HTR-8/SVneo (cell line): ENCODE measurements around the gene HDAC4.

Experiments used
- DNase-seq: peaks from one replicate; pipeline ENCODE4 v3.0.0; 2011; ENCODE audit warnings: low spot score, mixed read lengths; ENCODE audit not compliant: insufficient read length
- FAIRE-seq: peaks from 2 replicates; lab custom pipeline; 2011; peaks lifted over from hg19 to GRCh38; lab: Jason Lieb, UNC

HDAC4 gene

DNA sequence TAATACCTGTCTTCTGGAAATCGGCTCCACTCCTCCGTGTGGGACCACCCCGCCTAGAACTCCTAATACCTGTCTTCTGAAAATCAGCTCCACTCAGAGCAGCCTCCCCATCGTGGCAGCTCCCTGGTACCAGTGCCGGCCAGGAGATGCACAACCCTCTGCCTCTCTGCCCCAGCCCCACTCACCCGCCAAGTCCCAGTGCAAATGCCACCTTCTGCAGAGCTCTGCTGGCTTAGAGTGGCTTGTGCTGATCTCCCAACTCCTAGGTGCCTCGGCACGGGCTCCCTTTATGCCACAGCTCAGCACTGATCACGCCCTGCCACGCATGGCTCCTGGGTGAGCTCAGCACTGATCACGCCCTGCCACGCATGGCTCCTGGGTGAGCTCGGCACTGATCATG lies 258.5 kb downstream of the HDAC4 start:
- no peak for FAIRE-seq

DNA sequence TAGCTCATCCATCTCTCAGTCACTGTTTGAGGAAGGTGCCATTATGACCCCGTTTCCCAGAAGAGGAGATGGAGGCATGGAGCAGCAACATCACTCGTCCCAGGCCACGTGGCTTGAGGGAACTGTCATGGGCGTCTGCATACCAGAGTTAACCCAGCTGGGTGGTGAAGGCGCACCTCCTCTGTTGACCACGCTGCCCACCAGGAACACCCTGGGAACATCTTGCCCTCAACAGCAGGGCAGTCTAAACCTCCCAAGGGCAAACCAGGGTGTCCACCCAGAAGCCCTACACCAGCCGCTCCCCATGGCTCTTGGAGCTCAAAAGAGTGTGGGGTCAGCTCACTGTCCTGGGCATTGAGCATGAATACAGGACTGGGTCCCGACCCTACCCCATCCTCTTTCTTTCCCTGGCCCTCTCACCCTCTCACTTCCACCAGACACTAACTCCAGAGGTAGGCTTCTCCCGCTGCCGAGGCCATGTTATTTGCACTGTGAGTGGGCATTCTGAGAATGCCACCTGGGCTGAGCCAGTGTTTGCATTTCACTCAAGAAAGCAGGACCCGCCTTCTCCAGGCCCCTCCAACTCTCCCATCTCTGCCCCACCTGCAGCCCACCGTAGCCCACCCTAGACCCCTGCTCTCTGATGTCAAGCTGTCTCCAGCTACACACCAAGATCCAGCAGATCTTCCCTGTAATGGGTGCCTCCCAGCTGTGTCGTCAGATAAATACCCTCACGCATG lies 259.6 kb downstream of the HDAC4 start:
- FAIRE-seq, result no peak
- DNase-seq, result no peak

More for the DNA sequence above, 258.5 kb downstream of the HDAC4 start:
- no peak for DNase-seq

GRCh38 chr2:239140346-239141020 lies 260.3 kb downstream of the HDAC4 start:
- FAIRE-seq (no peak), DNase-seq (no peak)

- no peak for DNase-seq
- FAIRE-seq, result no peak
These were observed 261.3 kb downstream of the HDAC4 start for GRCh38 chr2:239139566-239139965.

- FAIRE-seq (no peak), DNase-seq (no peak)
These were observed 261.7 kb downstream of the HDAC4 start for GRCh38 chr2:239139101-239139500.

DNA sequence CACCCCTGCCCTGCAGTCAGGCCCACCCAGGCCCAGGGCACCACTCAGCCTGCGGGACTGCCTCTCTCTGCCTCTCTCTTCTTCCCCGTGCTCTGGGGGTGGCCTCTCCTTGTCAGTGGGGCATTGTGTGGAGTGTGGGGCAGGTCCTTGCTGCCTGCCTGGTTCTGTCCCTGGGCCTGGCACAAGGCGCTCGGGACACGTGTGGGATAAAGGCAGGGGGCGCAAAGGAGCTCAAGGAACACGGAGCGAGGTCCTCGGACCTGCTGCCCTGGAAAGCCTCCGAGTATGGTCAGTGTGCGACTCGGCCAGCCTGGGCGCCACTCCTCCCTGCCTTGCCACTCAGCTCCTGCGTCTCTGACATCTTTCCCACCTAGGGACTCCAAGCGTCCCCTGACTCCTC lies 262.2 kb downstream of the HDAC4 start:
- FAIRE-seq (no peak), DNase-seq (no peak)

DNA sequence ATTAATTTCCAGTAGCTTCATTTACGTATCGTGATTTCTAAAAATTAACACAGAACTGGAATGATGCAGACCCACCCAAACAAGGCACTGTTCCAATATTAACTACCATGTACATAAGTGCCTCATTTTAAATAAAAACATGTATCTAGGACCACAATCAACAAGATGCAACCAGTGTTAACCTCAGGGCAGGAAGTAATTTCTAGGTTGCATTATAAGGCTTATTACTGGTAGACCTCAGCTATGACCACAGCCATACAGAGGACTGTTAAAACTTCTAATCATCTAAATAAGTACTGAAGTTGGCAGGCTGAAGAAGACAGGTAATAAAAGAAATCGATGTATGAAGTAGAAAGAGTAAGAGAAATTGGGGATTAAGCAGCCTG lies 262.9 kb downstream of the HDAC4 start:
- FAIRE-seq, result no peak

DNA sequence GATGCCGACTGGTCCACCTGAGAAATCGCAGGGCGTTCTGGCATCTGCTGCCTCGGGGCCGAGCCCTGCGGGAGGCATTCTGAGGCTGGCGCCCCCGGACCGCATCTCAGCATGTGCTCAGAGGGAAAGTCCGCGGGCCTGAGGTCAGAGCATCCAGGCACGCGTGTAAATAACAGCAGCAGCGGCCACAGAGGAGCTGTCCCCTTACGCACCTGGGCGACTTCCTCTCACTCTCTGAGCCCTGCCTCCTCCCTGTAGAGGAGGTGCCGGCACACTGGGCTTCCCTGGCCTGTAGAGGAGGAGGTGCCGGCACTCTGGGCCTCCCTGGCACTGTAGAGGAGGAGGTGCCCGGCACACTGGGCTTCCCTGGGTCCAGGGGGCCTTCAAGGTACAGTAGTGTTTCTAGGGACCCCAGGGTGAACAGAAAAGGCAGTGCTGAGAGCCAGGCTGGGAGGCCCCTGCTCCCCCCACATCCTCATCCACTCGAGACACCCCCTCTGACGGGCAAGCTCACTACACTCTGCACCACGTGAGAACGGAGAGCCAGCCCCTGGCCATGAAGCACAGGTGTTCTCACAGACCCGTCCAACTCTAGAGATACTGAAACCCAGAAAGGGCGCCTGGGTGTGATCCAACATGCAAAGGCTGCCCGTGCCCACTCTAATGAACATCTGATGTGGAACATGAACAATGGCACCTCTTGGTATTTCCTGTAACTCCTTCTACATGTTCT lies 263.5 kb downstream of the HDAC4 start:
- no peak for DNase-seq
- FAIRE-seq, result no peak

More for the DNA sequence above, 262.9 kb downstream of the HDAC4 start:
- no peak for DNase-seq

- FAIRE-seq (no peak), DNase-seq (no peak)
These were observed 264.1 kb downstream of the HDAC4 start for GRCh38 chr2:239136762-239137161.

DNA sequence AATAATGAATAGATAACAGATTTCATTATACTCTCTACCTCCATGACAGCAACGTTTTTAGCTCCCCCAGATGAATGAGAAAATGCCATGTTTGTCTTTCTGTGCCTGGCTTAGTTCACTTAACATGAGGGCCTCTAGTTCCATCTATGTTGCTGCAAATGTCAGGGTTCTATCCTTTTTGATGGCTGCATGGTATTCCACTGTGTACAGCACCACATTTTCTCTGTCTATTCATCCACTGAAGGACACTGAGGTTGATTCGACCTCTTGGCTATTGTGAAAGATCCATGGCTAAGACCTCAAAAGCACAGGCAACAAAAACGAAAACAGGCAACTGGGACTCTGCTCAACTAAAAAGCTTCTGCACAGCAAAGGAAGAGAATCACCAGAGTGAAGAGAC lies 264.6 kb downstream of the HDAC4 start:
- FAIRE-seq (no peak), DNase-seq (no peak)

DNA sequence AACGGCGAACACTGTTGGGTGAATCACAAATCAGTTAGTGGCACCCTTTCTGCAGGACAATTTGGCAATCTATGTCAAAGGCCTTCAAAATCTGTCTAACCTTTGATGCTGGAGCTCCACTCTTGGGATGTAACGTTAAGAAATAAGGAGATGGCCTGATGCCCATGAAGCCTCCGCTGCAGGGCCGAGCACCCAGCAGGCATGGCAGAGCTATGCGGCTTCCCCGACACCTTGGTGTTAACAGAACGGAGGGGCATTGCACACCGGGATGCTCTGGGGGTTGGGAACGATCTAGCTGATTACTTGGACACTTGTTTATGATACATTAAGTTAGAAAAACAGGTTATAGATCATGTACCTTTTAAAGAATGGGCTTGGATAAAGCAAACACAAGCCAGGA lies 265.3 kb downstream of the HDAC4 start:
- FAIRE-seq (no peak), DNase-seq (no peak)

DNA sequence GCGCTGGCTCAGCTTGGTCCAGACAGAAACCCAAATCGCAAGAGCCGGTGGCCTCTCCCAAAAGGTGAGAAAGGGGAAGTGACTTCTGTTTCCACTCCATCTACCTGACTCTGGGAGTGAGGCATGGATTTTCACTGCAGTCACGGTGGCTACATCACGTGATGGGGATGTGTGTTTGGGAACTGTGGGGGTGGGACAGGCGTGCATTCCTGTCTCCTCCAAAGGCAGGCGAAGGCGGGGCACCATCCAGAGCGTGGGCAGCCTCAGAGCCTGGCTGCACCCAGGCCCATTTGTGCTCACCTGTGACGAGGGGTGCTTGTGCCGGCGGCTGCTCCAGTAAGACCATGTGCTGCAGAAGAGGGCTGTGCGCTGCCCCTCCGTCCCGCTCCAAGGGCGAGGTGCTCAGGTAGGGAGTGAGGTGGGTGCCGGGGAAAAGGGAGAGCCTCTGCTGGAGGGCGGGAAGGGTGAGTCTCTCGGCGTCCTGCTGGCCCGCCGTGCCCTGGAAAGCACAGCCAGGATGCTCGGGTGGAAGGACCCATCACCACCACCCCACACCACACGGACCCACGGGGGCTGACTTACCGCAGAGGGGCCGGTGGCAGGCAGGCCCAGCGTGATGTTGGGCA lies 266.8 kb downstream of the HDAC4 start:
- FAIRE-seq, result no peak
- no peak for DNase-seq

GRCh38 chr2:239132786-239133185 lies 268.0 kb downstream of the HDAC4 start:
- DNase-seq, result no peak
- FAIRE-seq, result no peak

DNA sequence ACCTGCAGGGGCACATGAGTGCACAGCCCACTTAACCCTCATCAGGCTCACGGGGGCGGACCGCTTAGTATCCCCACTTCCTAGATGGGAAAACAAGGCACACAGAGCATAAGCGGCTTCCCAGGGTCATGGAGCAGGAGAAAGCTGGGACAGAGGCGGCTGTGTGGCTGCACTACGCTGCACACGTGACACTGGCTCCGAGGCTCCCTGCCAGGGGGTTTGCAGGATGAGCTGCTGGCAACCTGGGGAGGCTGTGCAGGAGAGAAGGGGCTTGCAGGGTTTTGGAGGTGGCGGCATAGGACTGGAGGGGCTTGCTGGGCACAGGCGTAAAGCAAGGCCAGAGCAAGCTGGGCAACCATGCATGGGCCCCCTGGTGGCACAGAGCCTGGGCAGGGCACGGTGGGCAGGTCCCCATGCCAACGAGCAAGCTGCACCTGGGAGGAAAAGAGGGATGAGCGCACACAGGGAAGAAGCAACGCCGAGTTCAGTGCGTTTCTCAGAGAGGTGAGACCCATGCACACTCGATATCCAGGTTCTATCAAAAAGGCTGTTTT lies 268.6 kb downstream of the HDAC4 start:
- DNase-seq (no peak), FAIRE-seq (no peak)

DNA sequence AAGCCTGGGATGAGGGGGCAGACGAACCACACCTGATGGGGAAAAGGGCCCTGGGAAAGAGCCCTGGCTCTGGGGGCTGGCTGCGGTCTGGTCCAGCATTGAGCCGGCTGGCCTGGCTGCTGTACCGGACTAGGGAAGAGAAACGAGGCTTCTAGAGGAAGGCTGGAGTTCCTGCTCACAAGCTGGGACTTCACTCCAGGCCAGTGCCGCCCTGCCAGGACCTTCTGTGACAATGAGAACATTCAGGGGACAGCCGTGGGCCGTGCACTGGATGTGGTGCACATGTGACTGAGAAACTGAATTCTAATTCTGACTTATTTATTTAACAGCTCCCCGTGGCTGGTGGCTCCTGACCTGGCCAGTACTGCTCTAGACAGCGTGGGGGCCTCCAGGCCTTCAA lies 269.3 kb downstream of the HDAC4 start:
- DNase-seq, result no peak
- no peak for FAIRE-seq

- FAIRE-seq (no peak), DNase-seq (no peak)
These were observed 270.0 kb downstream of the HDAC4 start for GRCh38 chr2:239130786-239131325.

GRCh38 chr2:239130041-239130440 lies 270.8 kb downstream of the HDAC4 start:
- no peak for DNase-seq
- FAIRE-seq, result no peak

- DNase-seq (no peak), FAIRE-seq (no peak)
These were observed 271.5 kb downstream of the HDAC4 start for GRCh38 chr2:239129147-239129920.

DNA sequence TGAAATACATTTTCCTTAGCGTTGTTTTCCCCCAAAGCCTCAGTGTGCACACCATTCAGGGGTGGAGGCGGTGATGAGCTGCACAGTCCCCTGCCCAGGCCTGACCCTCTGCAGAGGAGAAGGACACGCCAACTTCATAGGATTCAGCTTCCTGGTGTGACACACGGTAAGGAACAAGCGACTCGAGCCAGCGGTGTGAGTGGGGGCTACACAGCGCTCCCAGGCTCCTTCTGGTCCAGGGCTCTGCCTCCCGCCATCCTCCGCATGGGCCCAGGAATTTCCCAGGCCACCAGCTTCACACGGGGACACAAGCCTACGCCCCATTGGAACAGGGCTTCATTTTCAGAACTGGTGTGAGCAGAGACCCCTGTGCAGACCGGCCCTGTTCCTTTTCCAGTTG lies 272.1 kb downstream of the HDAC4 start:
- FAIRE-seq, result no peak
- no peak for DNase-seq
